Mucosa of rectum (tissue), 2 donors: Measurements from ENCODE around the gene SH3BP5L.
"Not testable (repeated sequence)": the region's sequence is repeated elsewhere in the genome, so short reads cannot be mapped to it uniquely, and the experiment has no call there.

Experiments
- H3K27ac ChIP-seq, 2 donors: one replicate each; pipeline ENCODE4 v1.7.0; 2013; ENCODE audit warnings: inconsistent platforms in 2 of 2, low read depth in 2 of 2, low read length in 2 of 2
- H3K27me3 ChIP-seq, 2 donors: one replicate each; pipeline ENCODE4 v1.7.0; 2013; ENCODE audit warnings: low read length in 2 of 2; ENCODE audit not compliant: control insufficient read depth in 2 of 2, insufficient read depth in 2 of 2
- H3K36me3 ChIP-seq, 2 donors: one replicate each; pipeline ENCODE4 v1.7.0; 2013; ENCODE audit warnings: low read length in 2 of 2; ENCODE audit not compliant: control insufficient read depth in 2 of 2, insufficient read depth in 2 of 2
- H3K4me1 ChIP-seq, 2 donors: one replicate each; pipeline ENCODE4 v1.7.0; 2013; ENCODE audit warnings: low read length in 2 of 2, mild to moderate bottlenecking in 1 of 2; ENCODE audit not compliant: control insufficient read depth in 2 of 2, insufficient read depth in 2 of 2
- H3K4me3 ChIP-seq, 2 donors: one replicate each; pipeline ENCODE4 v1.7.0; 2013; ENCODE audit warnings: low read length in 2 of 2
- H3K9ac ChIP-seq, 2 donors: one replicate each; pipeline ENCODE4 v1.7.0; 2013; ENCODE audit warnings: low read length in 2 of 2, low read depth in 1 of 2, mild to moderate bottlenecking in 1 of 2
- H3K9me3 ChIP-seq, 2 donors: one replicate each; pipeline ENCODE4 v1.7.0; 2013; ENCODE audit warnings: low read length in 2 of 2; ENCODE audit not compliant: control insufficient read depth in 2 of 2
- donor health status: healthy.
- donor health status: Normal muscosa, but diverticular disease.

SH3BP5L gene

GRCh38 chr1:248798791-248799190, 26.9 kb downstream of the SH3BP5L start:
- Histone ChIP-seq H3K9me3 (no peaks in the 10 kb centered on the region), H3K27ac (no peak overlapping the region), H3K9ac (no peak overlapping the region), H3K4me3 (no peak overlapping the region), H3K27me3 (no peaks in the 10 kb centered on the region), H3K36me3 (no peaks in the 10 kb centered on the region), H3K4me1 (peaks cover 4 to 11% of the 10 kb centered on the region in 2 donors)

- not testable (repeated sequence) for H3K4me1 ChIP-seq, H3K36me3 ChIP-seq, H3K27me3 ChIP-seq, H3K4me3 ChIP-seq, H3K27ac ChIP-seq, H3K9ac ChIP-seq, H3K9me3 ChIP-seq
Measured at GRCh38 chr1:248794663-248795062, 31.1 kb downstream of the SH3BP5L start.

GRCh38 chr1:248793592-248793991, 32.1 kb downstream of the SH3BP5L start:
- no peaks in the 10 kb centered on the region for H3K9me3 ChIP-seq
- H3K4me3 ChIP-seq, result no peak overlapping the region
- no peaks in the 10 kb centered on the region for H3K27me3 ChIP-seq
- H3K36me3 ChIP-seq, result no peaks in the 10 kb centered on the region
- H3K27ac ChIP-seq, result no peak overlapping the region
- H3K4me1 ChIP-seq, result peaks cover 2 to 5% of the 10 kb centered on the region in 2 donors
- no peak overlapping the region for H3K9ac ChIP-seq

GRCh38 chr1:248792342-248792741, 33.4 kb downstream of the SH3BP5L start:
- no peak overlapping the region for H3K27ac ChIP-seq
- H3K9me3 ChIP-seq, result no peaks in the 10 kb centered on the region
- no peak overlapping the region for H3K4me3 ChIP-seq
- no peaks in the 10 kb centered on the region for H3K27me3 ChIP-seq
- H3K9ac ChIP-seq, result no peak overlapping the region
- H3K4me1 ChIP-seq, result peaks cover 2 to 15% of the 10 kb centered on the region in 2 donors
- no peaks in the 10 kb centered on the region for H3K36me3 ChIP-seq

GRCh38 chr1:248791010-248791409, 34.7 kb downstream of the SH3BP5L start:
- no peaks in the 10 kb centered on the region for H3K27me3 ChIP-seq
- H3K36me3 ChIP-seq, result no peaks in the 10 kb centered on the region
- H3K27ac ChIP-seq, result peak overlapping the region in 1 of 2 donors; percentile 24

GRCh38 chr1:248790456-248790855, 35.3 kb downstream of the SH3BP5L start:
- no peak overlapping the region for H3K4me3 ChIP-seq
- peaks cover 2 to 15% of the 10 kb centered on the region in 2 donors for H3K4me1 ChIP-seq
- H3K36me3 ChIP-seq, result no peaks in the 10 kb centered on the region
- no peaks in the 10 kb centered on the region for H3K27me3 ChIP-seq
- no peaks in the 10 kb centered on the region for H3K9me3 ChIP-seq
- no peak overlapping the region for H3K9ac ChIP-seq
- no peak overlapping the region for H3K27ac ChIP-seq

More at GRCh38 chr1:248791010-248791409, 34.7 kb downstream of the SH3BP5L start:
- Histone ChIP-seq H3K9me3 (no peaks in the 10 kb centered on the region), H3K9ac (no peak overlapping the region), H3K4me3 (no peak overlapping the region), H3K4me1 (peaks cover 2 to 15% of the 10 kb centered on the region in 2 donors)

- not testable (repeated sequence) for H3K27me3 ChIP-seq, H3K4me3 ChIP-seq, H3K27ac ChIP-seq, H3K9me3 ChIP-seq, H3K36me3 ChIP-seq, H3K9ac ChIP-seq
- peaks cover 2 to 15% of the 10 kb centered on the region in 2 donors for H3K4me1 ChIP-seq
Measured at GRCh38 chr1:248789337-248789736, 36.4 kb downstream of the SH3BP5L start.

- no peak overlapping the region for H3K9ac ChIP-seq
- no peak overlapping the region for H3K4me3 ChIP-seq
- no peaks in the 10 kb centered on the region for H3K36me3 ChIP-seq
- H3K27ac ChIP-seq, result peak overlapping the region; percentile 56 to 69
- H3K4me1 ChIP-seq, result peaks cover 2 to 19% of the 10 kb centered on the region in 2 donors
- H3K27me3 ChIP-seq, result no peaks in the 10 kb centered on the region
- H3K9me3 ChIP-seq, result no peaks in the 10 kb centered on the region
Measured at GRCh38 chr1:248788327-248788726, 37.4 kb downstream of the SH3BP5L start.

GRCh38 chr1:248787430-248787829, 38.3 kb downstream of the SH3BP5L start:
- Histone ChIP-seq H3K9me3 (no peaks in the 10 kb centered on the region), H3K4me1 (peaks cover 2 to 28% of the 10 kb centered on the region in 2 donors), H3K36me3 (no peaks in the 10 kb centered on the region), H3K4me3 (no peak overlapping the region), H3K27ac (peak overlapping the region in 1 of 2 donors; percentile 7), H3K9ac (no peak overlapping the region), H3K27me3 (no peaks in the 10 kb centered on the region)

GRCh38 chr1:248786156-248786555, 39.6 kb downstream of the SH3BP5L start:
- Histone ChIP-seq H3K4me3 (no peak overlapping the region), H3K9me3 (no peaks in the 10 kb centered on the region), H3K27me3 (no peaks in the 10 kb centered on the region), H3K4me1 (peaks cover under 1 to 29% of the 10 kb centered on the region in 2 donors), H3K9ac (no peak overlapping the region), H3K27ac (no peak overlapping the region), H3K36me3 (no peaks in the 10 kb centered on the region)

- H3K4me1 ChIP-seq, result peaks cover 0 to 23% of the 10 kb centered on the region in 2 donors
- no peak overlapping the region for H3K27ac ChIP-seq
- no peaks in the 10 kb centered on the region for H3K36me3 ChIP-seq
- H3K9ac ChIP-seq, result no peak overlapping the region
- H3K4me3 ChIP-seq, result no peak overlapping the region
- H3K27me3 ChIP-seq, result no peaks in the 10 kb centered on the region
- no peaks in the 10 kb centered on the region for H3K9me3 ChIP-seq
Measured at GRCh38 chr1:248783367-248783766, 42.3 kb downstream of the SH3BP5L start.
